HepG2 (cell line): Measurements from ENCODE around the gene USP30. TPM values are rescaled to one million over a fixed set of nuclear protein-coding genes. Genes with fewer than 3 reads are reported as not detected.

Experiments
- ARID2 ChIP-seq: sonication (generic); formaldehyde crosslinking; IDR thresholded peaks from 2 replicates; pipeline ENCODE4 v1.8.1; 2022; ENCODE audit warnings: mild to moderate bottlenecking, missing genetic modification reagents, borderline replicate concordance
- CHD4 ChIP-seq: fragments of 200-600 bp; sonication (generic); IDR thresholded peaks from 2 replicates; pipeline ENCODE4 v1.7.0; 2017; ENCODE audit warnings: mild to moderate bottlenecking, low read length, borderline replicate concordance
- DMAP1 ChIP-seq: IDR thresholded peaks from 2 replicates; pipeline ENCODE4 v1.6.1; 2016
- FOXO1 ChIP-seq: sonication (generic); formaldehyde crosslinking; IDR thresholded peaks from 2 replicates; pipeline ENCODE4 v1.4.0; 2020; ENCODE audit warnings: missing genetic modification reagents
- KAT7 ChIP-seq: IDR thresholded peaks from 2 replicates; pipeline ENCODE4 v1.6.1; 2018; ENCODE audit warnings: borderline replicate concordance, missing compliant biosample characterization
- MNT ChIP-seq: fragments of 450-650 bp; IDR thresholded peaks from 2 replicates; pipeline ENCODE4 v1.6.1; 2016
- MTF1 ChIP-seq: sonication (generic); formaldehyde crosslinking; IDR thresholded peaks from 2 replicates; pipeline ENCODE4 v1.5.0; 2020; ENCODE audit warnings: missing genetic modification reagents
- NCOA1 ChIP-seq: sonication (generic); formaldehyde crosslinking; IDR thresholded peaks from 2 replicates; pipeline ENCODE4 v1.9.0; 2021; ENCODE audit warnings: missing genetic modification reagents
- NFE2L1 ChIP-seq: sonication (generic); formaldehyde crosslinking; IDR thresholded peaks from 2 replicates; pipeline ENCODE4 v1.4.0; 2020; ENCODE audit warnings: missing genetic modification reagents, mild to moderate bottlenecking, borderline replicate concordance
- NR1H2 ChIP-seq: sonication (generic); formaldehyde crosslinking; IDR thresholded peaks from 2 replicates; pipeline ENCODE4 v1.8.1; 2022; ENCODE audit warnings: low read depth, missing genetic modification reagents, borderline replicate concordance
- PLSCR1 ChIP-seq: sonication (generic); formaldehyde crosslinking; IDR thresholded peaks from 2 replicates; pipeline ENCODE4 v1.5.0; 2020; ENCODE audit warnings: missing genetic modification reagents, mild to moderate bottlenecking, borderline replicate concordance
- SATB2 ChIP-seq: sonication (generic); formaldehyde crosslinking; IDR thresholded peaks from 2 replicates; pipeline ENCODE4 v1.5.0; 2020; ENCODE audit warnings: missing genetic modification reagents
- SNRNP70 ChIP-seq: fragments of 200-400 bp; formaldehyde crosslinking; IDR thresholded peaks from 2 replicates; pipeline ENCODE4 v1.6.1; 2017; ENCODE audit warnings: mild to moderate bottlenecking, low read depth, low read length, moderate library complexity
- TAF15 ChIP-seq: fragments of 200-400 bp; formaldehyde crosslinking; IDR thresholded peaks from one replicate; pipeline ENCODE4 v1.6.1; 2018; ENCODE audit warnings: mild to moderate bottlenecking, low read depth, low read length; ENCODE audit not compliant: poor library complexity, severe bottlenecking
- ZFP37 ChIP-seq: sonication (generic); formaldehyde crosslinking; IDR thresholded peaks from 2 replicates; pipeline ENCODE4 v1.4.0; 2020; ENCODE audit warnings: missing genetic modification reagents, borderline replicate concordance
- ZFP90 ChIP-seq: sonication (generic); formaldehyde crosslinking; IDR thresholded peaks from 2 replicates; pipeline ENCODE4 v1.8.0; 2022; ENCODE audit warnings: missing genetic modification reagents, mild to moderate bottlenecking, inconsistent platforms, borderline replicate concordance
- ZNF275 ChIP-seq: sonication (generic); formaldehyde crosslinking; IDR thresholded peaks from 2 replicates; pipeline ENCODE4 v1.8.0; 2022; ENCODE audit warnings: missing genetic modification reagents, mild to moderate bottlenecking, inconsistent platforms, borderline replicate concordance
- ZNF3 ChIP-seq: IDR thresholded peaks from 2 replicates; pipeline ENCODE4 v1.7.0; 2017; ENCODE audit warnings: inconsistent platforms
- ZNF382 ChIP-seq: sonication (generic); formaldehyde crosslinking; IDR thresholded peaks from 2 replicates; pipeline ENCODE4 v1.5.0; 2020; ENCODE audit warnings: missing genetic modification reagents, mild to moderate bottlenecking, borderline replicate concordance
- ZNF530 ChIP-seq: sonication (generic); formaldehyde crosslinking; IDR thresholded peaks from 2 replicates; pipeline ENCODE4 v1.5.0; 2020; ENCODE audit warnings: low read depth, mild to moderate bottlenecking, missing genetic modification reagents
- ZNF615 ChIP-seq: sonication (generic); formaldehyde crosslinking; IDR thresholded peaks from 2 replicates; pipeline ENCODE4 v1.5.0; 2020; ENCODE audit warnings: mild to moderate bottlenecking, missing genetic modification reagents, borderline replicate concordance
- ZNF792 ChIP-seq: IDR thresholded peaks from 2 replicates; pipeline ENCODE4 v1.6.1; 2016
- ZNF816 ChIP-seq: sonication (generic); formaldehyde crosslinking; IDR thresholded peaks from 2 replicates; pipeline ENCODE4 v1.8.0; 2022; ENCODE audit warnings: missing genetic modification reagents, mild to moderate bottlenecking, borderline replicate concordance
- ZSCAN12 ChIP-seq: sonication (generic); formaldehyde crosslinking; IDR thresholded peaks from 2 replicates; pipeline ENCODE4 v1.9.0; 2021; ENCODE audit warnings: mild to moderate bottlenecking, missing genetic modification reagents
- polyA plus RNA-seq, 8 experiments: library from polyadenylated mRNA; depleted of rRNA in 3 of 8; stranded (reverse) in 7 of 8; unstranded in 1 of 8; fragments of >200 nt; fragmentation: Illumina TruSeq in 4 of 8; extraction: Trizol in 4 of 8; gene quantifications; 2 replicates each; pipeline versions ENCODE4 v1.2.1 to v1.2.3, GENCODE V29; 2011 to 2016; ENCODE audit warnings: low read depth in 4 of 8, missing spikeins in 1 of 8, mixed read lengths in 1 of 8; ENCODE audit not compliant: insufficient read depth in 1 of 8
- total RNA-seq, 5 experiments: library from RNA; depleted of rRNA; stranded (reverse); fragments of >200 nt; fragmentation: Illumina TruSeq; extraction: Trizol; gene quantifications; 2 replicates each; pipeline ENCODE4 v1.2.3, GENCODE V29; 2016; ENCODE audit warnings: low read depth in 1 of 5
- TF ChIP-seq, protein P1 (sequence below): sonication (generic); formaldehyde crosslinking; IDR thresholded peaks from 2 replicates; pipeline ENCODE4 v1.9.0; 2021; ENCODE audit warnings: missing genetic modification reagents, borderline replicate concordance

The USP30 gene
- total and polyA plus RNA-seq, 2 of the 13 experiments (the other 11 are each of a cell fraction or from before 2014, with no cell fraction given) = 11.2 to 20.8 TPM

GRCh38 chr12:109097435-109098182, 45.2 kb downstream of the USP30 start, which contains the start of gene UNG (continued):
- TF ChIP-seq NR1H2 (CRISPR knock-in tag) = no peak
- TF ChIP-seq SNRNP70 = no peak
- no peak for TF ChIP-seq SATB2 (CRISPR knock-in tag)
- TF ChIP-seq DMAP1 (CRISPR knock-in tag) = peak; percentile 74; the same call in 1 of the 2 replicates
- TF ChIP-seq ZNF275 (CRISPR knock-in tag) = no peak
- TF ChIP-seq FOXO1 (CRISPR knock-in tag) = no peak
- no peak for TF ChIP-seq MTF1
- TF ChIP-seq KAT7 = no peak
- TF ChIP-seq ZNF3 (CRISPR knock-in tag) = no peak
- TF ChIP-seq ZSCAN12 (CRISPR knock-in tag) = no peak
- no peak for TF ChIP-seq NCOA1
- TF ChIP-seq NFE2L1 (CRISPR knock-in tag) = no peak
- peak; percentile 94 for TF ChIP-seq MNT
- TF ChIP-seq ZNF816 = no peak; the same call in 1 of the 2 replicates
- no peak for TF ChIP-seq ZNF382 (CRISPR knock-in tag)
- no peak for TF ChIP-seq ZNF615 (CRISPR knock-in tag)
- no peak for TF ChIP-seq CHD4
- no peak for TF ChIP-seq ZFP37 (CRISPR knock-in tag)
- peak; percentile 92; the same call in 1 of the 2 replicates for TF ChIP-seq ARID2 (CRISPR knock-in tag)
- TF ChIP-seq, protein P1, sequence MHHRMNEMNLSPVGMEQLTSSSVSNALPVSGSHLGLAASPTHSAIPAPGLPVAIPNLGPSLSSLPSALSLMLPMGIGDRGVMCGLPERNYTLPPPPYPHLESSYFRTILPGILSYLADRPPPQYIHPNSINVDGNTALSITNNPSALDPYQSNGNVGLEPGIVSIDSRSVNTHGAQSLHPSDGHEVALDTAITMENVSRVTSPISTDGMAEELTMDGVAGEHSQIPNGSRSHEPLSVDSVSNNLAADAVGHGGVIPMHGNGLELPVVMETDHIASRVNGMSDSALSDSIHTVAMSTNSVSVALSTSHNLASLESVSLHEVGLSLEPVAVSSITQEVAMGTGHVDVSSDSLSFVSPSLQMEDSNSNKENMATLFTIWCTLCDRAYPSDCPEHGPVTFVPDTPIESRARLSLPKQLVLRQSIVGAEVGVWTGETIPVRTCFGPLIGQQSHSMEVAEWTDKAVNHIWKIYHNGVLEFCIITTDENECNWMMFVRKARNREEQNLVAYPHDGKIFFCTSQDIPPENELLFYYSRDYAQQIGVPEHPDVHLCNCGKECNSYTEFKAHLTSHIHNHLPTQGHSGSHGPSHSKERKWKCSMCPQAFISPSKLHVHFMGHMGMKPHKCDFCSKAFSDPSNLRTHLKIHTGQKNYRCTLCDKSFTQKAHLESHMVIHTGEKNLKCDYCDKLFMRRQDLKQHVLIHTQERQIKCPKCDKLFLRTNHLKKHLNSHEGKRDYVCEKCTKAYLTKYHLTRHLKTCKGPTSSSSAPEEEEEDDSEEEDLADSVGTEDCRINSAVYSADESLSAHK (CRISPR knock-in tag) = no peak
- no peak for TF ChIP-seq TAF15
- no peak for TF ChIP-seq ZNF792 (CRISPR knock-in tag)
- no peak for TF ChIP-seq ZFP90 (CRISPR knock-in tag)
- TF ChIP-seq ZNF530 (CRISPR knock-in tag) = no peak
- no peak for TF ChIP-seq PLSCR1
